PFSK-1 (cell line): ENCODE data around the gene MYO1E.

ENCODE experiments used
- FOXP2 ChIP-seq: optimal IDR thresholded peaks from 2 replicates; pipeline ENCODE3; 2011; ENCODE audit warnings: borderline replicate concordance, control low read depth, inconsistent platforms; ENCODE audit not compliant: insufficient read depth; ENCODE audit errors: extremely low read length, extremely low read depth
- POLR2AphosphoS5 ChIP-seq: IDR thresholded peaks from 2 replicates; pipeline ENCODE4 v1.6.1; 2012; ENCODE audit warnings: low read depth, mild to moderate bottlenecking, control low read depth, low read length, moderate library complexity
- REST ChIP-seq, 2 experiments: IDR thresholded peaks; 2 replicates each; pipeline versions ENCODE4 v1.6.1 to v1.8.0; 2011 to 2012; ENCODE audit warnings: low read depth in 2 of 2, low read length in 2 of 2, control low read depth in 1 of 2, inconsistent platforms in 1 of 2, mild to moderate bottlenecking in 1 of 2, moderate library complexity in 1 of 2; ENCODE audit not compliant: insufficient read depth in 1 of 2
- SIN3A ChIP-seq: IDR thresholded peaks from 2 replicates; pipeline ENCODE4 v1.6.1; 2012; ENCODE audit warnings: mild to moderate bottlenecking, low read length, moderate library complexity, borderline replicate concordance; ENCODE audit not compliant: insufficient read depth
- TAF1 ChIP-seq: IDR thresholded peaks from 2 replicates; pipeline ENCODE4 v1.6.1; 2012; ENCODE audit warnings: low read length, control low read depth, borderline replicate concordance; ENCODE audit not compliant: insufficient read depth

Gene MYO1E

GRCh38 chr15:59133929-59134427 lies 238.7 kb downstream of the MYO1E start:
- TF ChIP-seq POLR2AphosphoS5 (no peak), REST (IDR thresholded peaks at IDR 0.05; ENCODE audit: insufficient read depth in 1 of 2, low read depth in 2 of 2, low read length in 2 of 2) (no peak), FOXP2 (no peak), SIN3A (no peak), TAF1 (no peak)

- no peak for TF ChIP-seq POLR2AphosphoS5
- TF ChIP-seq TAF1, result no peak
- no peak for TF ChIP-seq REST (IDR thresholded peaks at IDR 0.05; ENCODE audit: insufficient read depth in 1 of 2, low read depth in 2 of 2, low read length in 2 of 2)
Measured at GRCh38 chr15:59131969-59132562, 240.6 kb downstream of the MYO1E start.

- TF ChIP-seq SIN3A, result no peak
- TF ChIP-seq TAF1, result no peak
- TF ChIP-seq POLR2AphosphoS5, result no peak
- TF ChIP-seq FOXP2, result no peak
- TF ChIP-seq REST (IDR thresholded peaks at IDR 0.05; ENCODE audit: insufficient read depth in 1 of 2, low read depth in 2 of 2, low read length in 2 of 2), result no peak
Measured at GRCh38 chr15:59131456-59131855, 241.2 kb downstream of the MYO1E start.

GRCh38 chr15:59124261-59124660 lies 248.4 kb downstream of the MYO1E start:
- no peak for TF ChIP-seq TAF1
- no peak for TF ChIP-seq REST (IDR thresholded peaks at IDR 0.05; ENCODE audit: insufficient read depth in 1 of 2, low read depth in 2 of 2, low read length in 2 of 2)
- TF ChIP-seq POLR2AphosphoS5, result no peak
- TF ChIP-seq SIN3A, result no peak

- no peak for TF ChIP-seq POLR2AphosphoS5
- TF ChIP-seq TAF1, result no peak
- TF ChIP-seq SIN3A, result no peak
- no peak for TF ChIP-seq FOXP2
- TF ChIP-seq REST (IDR thresholded peaks at IDR 0.05; ENCODE audit: insufficient read depth in 1 of 2, low read depth in 2 of 2, low read length in 2 of 2), result no peak
Measured at GRCh38 chr15:59120937-59121336, 251.7 kb downstream of the MYO1E start.
